PC-3 (cell line): Measurements from ENCODE around the gene DROSHA. TPM values are rescaled to one million over a fixed set of nuclear protein-coding genes. Genes with fewer than 3 reads are reported as not detected.

ENCODE experiments used
- ATAC-seq: fragments of 200-7000 bp; cut with Tn5 transposase; 2 replicates; pipeline ENCODE4 v1.9.1; 2020; ENCODE audit warnings: mild to moderate bottlenecking, moderate library complexity
- BruUV-seq: library from RNA; stranded (reverse); fragments of 400-500 nt; replicated peaks from 2 replicates; lab custom pipeline; 2021; lab: Mats Ljungman, UMichigan
- CTCF ChIA-PET: fragments of 300-600 bp; sonication (Branson Sonifier 250); formaldehyde crosslinking; loops from one replicate; lab custom pipeline; 2022; ENCODE audit warnings: antibody characterized with exemption; lab: Charles Lee
- POLR2A ChIA-PET: fragments of 300-600 bp; sonication (Branson Sonifier 250); formaldehyde crosslinking; loops from one replicate; lab custom pipeline; 2022; ENCODE audit warnings: antibody characterized with exemption; ENCODE audit not compliant: unreplicated experiment; lab: Charles Lee
- DNase-seq: peaks from one replicate; pipeline ENCODE4 v3.0.0-alpha.2; 2015
- H2AFZ ChIP-seq: fragments of 300-600 bp; sonication (generic); 2 replicates; pipeline ENCODE4 v1.6.0; 2016; ENCODE audit warnings: antibody characterized with exemption, low read length
- H3F3A ChIP-seq: fragments of 300-600 bp; sonication (generic); one replicate; pipeline ENCODE4 v1.6.0; 2017; ENCODE audit warnings: antibody characterized with exemption, low read length, control low read depth, mild to moderate bottlenecking; ENCODE audit not compliant: unreplicated experiment
- H3K27ac ChIP-seq: fragments of 300-600 bp; sonication (generic); 2 replicates; pipeline ENCODE4 v1.5.1; 2016; ENCODE audit warnings: mild to moderate bottlenecking, low read length
- H3K27me3 ChIP-seq: fragments of 300-600 bp; sonication (generic); 2 replicates; pipeline ENCODE4 v1.6.1; 2016; ENCODE audit warnings: low read length, mixed read lengths
- H3K36me3 ChIP-seq: fragments of 300-600 bp; sonication (generic); 2 replicates; pipeline ENCODE4 v1.6.1; 2016; ENCODE audit warnings: low read depth, mixed run types, low read length, mixed read lengths
- H3K4me1 ChIP-seq: fragments of 300-600 bp; sonication (generic); 2 replicates; pipeline ENCODE4 v1.5.1; 2016; ENCODE audit warnings: low read length; ENCODE audit not compliant: insufficient read depth
- H3K4me2 ChIP-seq: fragments of 300-600 bp; sonication (generic); 2 replicates; pipeline ENCODE4 v1.6.0; 2016; ENCODE audit warnings: low read length
- H3K4me3 ChIP-seq: fragments of 300-600 bp; sonication (generic); 2 replicates; pipeline ENCODE4 v1.5.1; 2016; ENCODE audit warnings: mild to moderate bottlenecking, low read length, mixed read lengths
- H3K79me2 ChIP-seq: fragments of 300-600 bp; sonication (generic); 2 replicates; pipeline ENCODE4 v1.6.1; 2017; ENCODE audit warnings: low read length, mixed read lengths
- H3K9ac ChIP-seq: fragments of 300-600 bp; sonication (generic); 2 replicates; pipeline ENCODE4 v1.6.0; 2016; ENCODE audit warnings: mild to moderate bottlenecking, low read length
- H3K9me2 ChIP-seq: fragments of 300-600 bp; sonication (generic); replicated peaks from 2 replicates; pipeline ENCODE4 v1.6.1; 2016; ENCODE audit warnings: mixed run types, low read length, mixed read lengths
- H3K9me3 ChIP-seq: fragments of 300-600 bp; sonication (generic); 2 replicates; pipeline ENCODE4 v1.6.1; 2016; ENCODE audit warnings: low read length, mixed read lengths
- H4K20me1 ChIP-seq: fragments of 300-600 bp; sonication (generic); 2 replicates; pipeline ENCODE4 v1.6.1; 2016; ENCODE audit warnings: low read length, mixed read lengths
- EZH2 ChIP-seq: fragments of 300-600 bp; sonication (generic); IDR thresholded peaks from one replicate; pipeline ENCODE4 v1.6.1; 2017; ENCODE audit warnings: antibody characterized with exemption, mild to moderate bottlenecking, low read length; ENCODE audit not compliant: unreplicated experiment
- EZH2phosphoT487 ChIP-seq: fragments of 300-600 bp; sonication (generic); IDR thresholded peaks from 2 replicates; pipeline ENCODE4 v1.6.1; 2018; ENCODE audit warnings: mild to moderate bottlenecking, antibody characterized with exemption, low read length, borderline replicate concordance
- intact Hi-C: fragments of 100-400 bp; cut with micrococcal nuclease; formaldehyde crosslinking; loops from 2 replicates; pipeline ENCODE4 v1.9.0; 2023
- total RNA-seq: library from RNA; depleted of rRNA; stranded (reverse); fragments of >200 nt; gene quantifications from 2 replicates; pipeline ENCODE4 v1.2.3, GENCODE V29; 2014
- TF ChIP-seq, protein P1 (sequence below): fragments of 300-600 bp; sonication (generic); conservative IDR thresholded peaks from 2 replicates; pipeline ENCODE4 v1.5.1; 2017; ENCODE audit warnings: antibody characterized with exemption, low read depth, mild to moderate bottlenecking, low read length

The DROSHA gene
- total RNA-seq, 1 experiment from 2014 or later: 60.7 TPM

DNA sequence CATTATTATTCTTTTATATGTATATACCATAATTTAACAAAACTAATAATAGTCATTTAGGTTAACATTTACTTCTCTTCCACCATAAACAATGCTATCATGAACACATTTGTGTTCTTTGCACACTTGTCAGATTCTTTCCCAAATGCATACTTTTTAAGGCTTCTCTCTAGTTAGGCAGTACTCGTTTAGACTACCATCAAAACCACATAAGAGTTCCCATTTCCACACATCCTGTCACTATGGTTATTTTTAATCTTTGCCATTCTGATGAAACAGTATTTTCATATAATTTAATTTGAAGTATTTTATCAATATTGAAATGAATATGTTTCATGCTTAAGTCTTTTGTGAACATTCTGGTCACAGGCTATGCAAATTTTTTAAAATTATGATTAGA is 15.1 kb downstream of the DROSHA start:
- Histone ChIP-seq H3K27me3 (no peaks in the 10 kb centered on the region), H3K79me2 (no peaks in the 10 kb centered on the region), H3K36me3 (peaks cover 31% of the 10 kb centered on the region), H4K20me1 (no peaks in the 10 kb centered on the region), H3K4me2 (no peak overlapping the region), H3K4me3 (no peak overlapping the region), H3K27ac (no peak overlapping the region), H3K9me2 (no peaks in the 10 kb centered on the region), H3K4me1 (no peaks in the 10 kb centered on the region), H3K9me3 (no peaks in the 10 kb centered on the region), H3F3A (no peaks in the 10 kb centered on the region), H2AFZ (no peak overlapping the region), H3K9ac (no peak overlapping the region)
- no peak for DNase-seq
- ChIA-PET CTCF (no interaction called here), POLR2A (no interaction called here)
- intact Hi-C loops: no loop called here
- BruUV-seq: no TSS peak
- no peak for ATAC-seq
- TF ChIP-seq, protein P1, sequence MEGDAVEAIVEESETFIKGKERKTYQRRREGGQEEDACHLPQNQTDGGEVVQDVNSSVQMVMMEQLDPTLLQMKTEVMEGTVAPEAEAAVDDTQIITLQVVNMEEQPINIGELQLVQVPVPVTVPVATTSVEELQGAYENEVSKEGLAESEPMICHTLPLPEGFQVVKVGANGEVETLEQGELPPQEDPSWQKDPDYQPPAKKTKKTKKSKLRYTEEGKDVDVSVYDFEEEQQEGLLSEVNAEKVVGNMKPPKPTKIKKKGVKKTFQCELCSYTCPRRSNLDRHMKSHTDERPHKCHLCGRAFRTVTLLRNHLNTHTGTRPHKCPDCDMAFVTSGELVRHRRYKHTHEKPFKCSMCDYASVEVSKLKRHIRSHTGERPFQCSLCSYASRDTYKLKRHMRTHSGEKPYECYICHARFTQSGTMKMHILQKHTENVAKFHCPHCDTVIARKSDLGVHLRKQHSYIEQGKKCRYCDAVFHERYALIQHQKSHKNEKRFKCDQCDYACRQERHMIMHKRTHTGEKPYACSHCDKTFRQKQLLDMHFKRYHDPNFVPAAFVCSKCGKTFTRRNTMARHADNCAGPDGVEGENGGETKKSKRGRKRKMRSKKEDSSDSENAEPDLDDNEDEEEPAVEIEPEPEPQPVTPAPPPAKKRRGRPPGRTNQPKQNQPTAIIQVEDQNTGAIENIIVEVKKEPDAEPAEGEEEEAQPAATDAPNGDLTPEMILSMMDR: no peak
- TF ChIP-seq EZH2: no peak
- no peak for TF ChIP-seq EZH2phosphoT487

DNA sequence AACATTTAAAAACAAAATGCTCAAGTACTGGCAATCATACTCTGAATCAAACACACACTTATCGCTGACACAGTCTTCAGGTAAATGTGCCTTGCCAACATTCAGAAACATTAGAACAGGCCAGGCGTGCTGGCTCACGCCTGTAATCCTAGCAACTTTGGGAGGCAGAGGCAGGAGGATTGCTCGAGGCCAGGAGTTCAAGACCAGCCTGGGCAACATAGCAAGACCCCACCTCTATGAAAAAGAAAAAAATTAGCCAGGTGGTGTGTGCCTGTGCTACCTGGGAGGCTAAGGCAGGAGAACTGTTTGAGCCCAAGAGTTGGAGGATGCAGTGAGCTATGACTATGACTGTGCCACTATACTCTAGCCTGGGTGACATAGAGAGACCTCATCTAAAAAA is 20.6 kb downstream of the DROSHA start:
- TF ChIP-seq EZH2 (no peak), EZH2phosphoT487 (no peak)
- TF ChIP-seq, protein P1: no peak
- Histone ChIP-seq H3K27ac (no peak overlapping the region), H3K9me3 (no peaks in the 10 kb centered on the region), H3K4me2 (no peak overlapping the region), H3K4me1 (no peaks in the 10 kb centered on the region), H3K36me3 (peaks cover 45% of the 10 kb centered on the region), H3K9me2 (no peaks in the 10 kb centered on the region), H3K4me3 (no peak overlapping the region), H3K27me3 (no peaks in the 10 kb centered on the region), H4K20me1 (no peaks in the 10 kb centered on the region), H3F3A (no peaks in the 10 kb centered on the region), H2AFZ (no peak overlapping the region), H3K79me2 (no peaks in the 10 kb centered on the region), H3K9ac (no peak overlapping the region)
- DNase-seq (no peak), ATAC-seq (no peak)
- ChIA-PET CTCF (no interaction called here), POLR2A (no interaction called here)
- intact Hi-C loops: no loop called here
- no TSS peak for BruUV-seq

DNA sequence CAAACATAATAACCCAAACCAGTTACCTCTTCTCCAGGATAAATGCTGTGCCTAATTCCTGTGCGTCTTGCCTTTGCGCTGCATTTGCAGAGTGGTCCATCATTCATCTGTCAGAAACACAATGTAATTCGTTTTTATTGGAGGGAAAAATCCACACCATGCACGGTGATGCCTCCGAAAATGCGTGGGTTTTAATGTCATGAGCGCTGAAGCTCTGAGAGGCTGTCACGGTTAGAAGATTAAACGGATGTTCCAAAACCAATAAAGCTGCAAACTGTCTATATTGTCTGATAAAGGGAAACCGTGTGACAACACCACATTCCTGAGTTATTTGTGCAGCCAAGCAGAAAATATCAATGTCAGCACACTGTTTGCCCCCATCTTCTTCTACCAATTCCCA is 27.4 kb downstream of the DROSHA start:
- no TSS peak for BruUV-seq
- no peaks in the 10 kb centered on the region for H3F3A ChIP-seq
- intact Hi-C loops: no loop called here
- no peaks in the 10 kb centered on the region for H4K20me1 ChIP-seq
- DNase-seq (no peak), ATAC-seq (no peak)
- TF ChIP-seq EZH2 (no peak), EZH2phosphoT487 (no peak)
- TF ChIP-seq, protein P1: no peak
- H3K4me3 ChIP-seq: no peak overlapping the region
- no peaks in the 10 kb centered on the region for H3K79me2 ChIP-seq
- no peaks in the 10 kb centered on the region for H3K4me1 ChIP-seq
- no peaks in the 10 kb centered on the region for H3K27me3 ChIP-seq
- ChIA-PET CTCF (no interaction called here), POLR2A (no interaction called here)
- no peaks in the 10 kb centered on the region for H3K9me3 ChIP-seq
- no peak overlapping the region for H3K4me2 ChIP-seq
- H3K9ac ChIP-seq: no peak overlapping the region
- no peaks in the 10 kb centered on the region for H3K9me2 ChIP-seq
- no peak overlapping the region for H3K27ac ChIP-seq
- peaks cover 59% of the 10 kb centered on the region for H3K36me3 ChIP-seq
- H2AFZ ChIP-seq: no peak overlapping the region
